IPS-18a (cell line): ENCODE results near the gene EIF1B.

Experiments
- H3K27ac ChIP-seq: one replicate; pipeline ENCODE4 v1.5.1; 2013; ENCODE audit warnings: low read length
- H3K27me3 ChIP-seq: one replicate; pipeline ENCODE4 v1.6.1; 2013; ENCODE audit warnings: mild to moderate bottlenecking, low read length; ENCODE audit not compliant: control insufficient read depth, insufficient read depth
- H3K36me3 ChIP-seq: one replicate; pipeline ENCODE4 v1.6.1; 2013; ENCODE audit warnings: low read depth, low read length; ENCODE audit not compliant: control insufficient read depth
- H3K4me1 ChIP-seq: one replicate; pipeline ENCODE4 v1.6.1; 2013; ENCODE audit warnings: low read depth, low read length; ENCODE audit not compliant: control insufficient read depth
- H3K4me3 ChIP-seq: one replicate; pipeline ENCODE4 v1.5.1; 2013; ENCODE audit warnings: low read length
- H3K9ac ChIP-seq: one replicate; pipeline ENCODE4 v1.6.1; 2013; ENCODE audit warnings: mild to moderate bottlenecking, low read length, moderate library complexity
- H3K9me3 ChIP-seq: one replicate; pipeline ENCODE4 v1.6.1; 2013; ENCODE audit warnings: low read depth, low read length; ENCODE audit not compliant: control insufficient read depth

Gene EIF1B

DNA sequence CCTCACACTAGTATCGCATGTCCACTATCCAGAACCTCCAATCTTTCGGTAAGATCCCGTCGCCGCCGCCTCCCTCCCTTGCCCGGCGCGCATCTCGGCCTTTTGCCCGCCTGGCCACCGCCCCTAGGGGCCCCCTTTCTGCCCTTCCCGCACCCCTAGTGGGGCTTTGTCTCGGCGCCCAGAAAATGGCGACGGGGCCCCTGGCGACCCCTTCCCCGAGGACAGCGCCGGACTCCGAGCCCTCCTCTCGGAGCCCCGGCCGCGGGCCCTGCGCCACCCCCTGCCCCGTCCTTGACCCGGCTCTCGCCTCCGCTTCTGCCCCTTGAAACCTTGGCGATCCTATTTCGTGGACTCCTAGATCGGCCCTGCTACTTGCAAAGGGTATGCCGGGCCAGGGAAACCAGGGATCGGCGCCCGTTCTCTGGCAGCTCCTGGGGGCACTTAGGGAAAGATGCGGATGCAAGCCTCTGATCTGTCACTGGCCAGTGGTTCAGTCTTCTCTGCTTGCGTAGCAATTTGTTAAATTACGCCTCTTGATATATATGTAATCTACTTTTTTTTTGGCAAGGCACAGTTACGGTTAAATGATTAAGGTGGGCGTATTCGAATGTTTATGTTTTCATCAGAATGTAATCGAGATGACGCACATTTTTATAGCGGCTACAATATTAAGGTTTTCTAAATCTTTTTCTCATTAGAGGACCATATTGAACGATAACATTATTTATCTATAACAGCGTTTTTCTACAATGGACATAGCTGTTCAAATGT, 603 bp downstream of the EIF1B start:
- H3K27me3 ChIP-seq: no peaks in the 10 kb centered on the region
- peaks cover 9% of the 10 kb centered on the region for H3K4me1 ChIP-seq
- H3K27ac ChIP-seq: peak overlapping the region; percentile 95
- peak overlapping the region; percentile 99 for H3K9ac ChIP-seq
- H3K36me3 ChIP-seq: peaks cover 34% of the 10 kb centered on the region
- no peaks in the 10 kb centered on the region for H3K9me3 ChIP-seq
- peak overlapping the region; percentile 98 for H3K4me3 ChIP-seq

GRCh38 chr3:40310705-40311104, 1.2 kb downstream of the EIF1B start:
- Histone ChIP-seq H3K9me3 (no peaks in the 10 kb centered on the region), H3K4me1 (peaks cover 9% of the 10 kb centered on the region), H3K27ac (peak overlapping the region; percentile 95), H3K4me3 (peak overlapping the region; percentile 98), H3K36me3 (peaks cover 34% of the 10 kb centered on the region), H3K27me3 (no peaks in the 10 kb centered on the region), H3K9ac (peak overlapping the region; percentile 99)

GRCh38 chr3:40312661-40313226, 3.2 kb downstream of the EIF1B start:
- Histone ChIP-seq H3K36me3 (peaks cover 34% of the 10 kb centered on the region), H3K4me1 (peaks cover 9% of the 10 kb centered on the region), H3K27me3 (no peaks in the 10 kb centered on the region), H3K27ac (no peak overlapping the region), H3K4me3 (no peak overlapping the region), H3K9me3 (no peaks in the 10 kb centered on the region), H3K9ac (no peak overlapping the region)

DNA sequence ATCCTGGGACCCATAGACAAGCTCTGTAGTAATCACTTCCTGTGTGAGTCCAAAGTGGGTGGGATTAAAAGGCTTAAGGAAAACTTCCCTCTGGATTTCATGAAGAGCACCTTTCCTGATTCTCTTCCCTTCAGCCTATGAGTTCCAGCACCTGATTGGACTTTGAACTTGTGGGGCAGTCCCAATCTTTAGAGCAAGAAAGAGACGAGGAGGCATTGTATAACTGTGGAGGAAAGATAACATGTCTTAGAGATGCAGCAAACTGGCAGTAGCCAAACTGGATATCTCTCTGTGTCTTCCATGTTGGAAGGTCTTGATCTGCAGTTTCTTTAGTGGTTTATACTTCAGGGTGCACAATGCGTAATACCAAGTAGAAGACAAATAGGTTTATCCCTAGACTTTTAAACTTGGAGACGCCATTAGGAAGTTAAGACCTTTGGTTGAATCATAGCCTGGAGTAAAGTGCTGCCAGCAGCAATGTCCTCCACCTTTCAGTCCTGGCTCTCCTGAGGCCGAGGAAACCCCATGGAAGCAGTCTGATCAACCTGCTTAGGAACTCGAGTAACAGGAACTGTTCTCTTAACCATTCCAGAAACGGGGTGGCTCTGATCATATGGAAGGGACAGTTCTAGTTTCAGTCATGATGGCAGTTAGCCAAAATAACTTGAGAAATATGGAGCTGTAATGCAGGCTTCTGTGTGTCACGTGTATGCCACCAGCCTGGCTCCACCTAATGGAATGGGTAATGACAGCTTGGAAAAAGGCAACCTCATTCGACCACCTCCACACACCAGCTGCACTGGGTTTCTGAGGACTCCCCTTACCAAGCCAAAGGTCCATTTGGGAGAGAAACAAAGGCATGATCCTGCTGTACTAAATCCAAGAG, 4.7 kb downstream of the EIF1B start:
- no peaks in the 10 kb centered on the region for H3K27me3 ChIP-seq
- H3K4me3 ChIP-seq: no peak overlapping the region
- no peaks in the 10 kb centered on the region for H3K9me3 ChIP-seq
- H3K36me3 ChIP-seq: peaks cover 34% of the 10 kb centered on the region
- no peak overlapping the region for H3K27ac ChIP-seq
- H3K4me1 ChIP-seq: peaks cover 3% of the 10 kb centered on the region
- H3K9ac ChIP-seq: no peak overlapping the region

- Histone ChIP-seq H3K4me1 (no peaks in the 10 kb centered on the region), H3K9me3 (no peaks in the 10 kb centered on the region), H3K36me3 (peaks cover 17% of the 10 kb centered on the region), H3K27me3 (no peaks in the 10 kb centered on the region), H3K27ac (no peak overlapping the region), H3K9ac (no peak overlapping the region), H3K4me3 (no peak overlapping the region)
Observed at GRCh38 chr3:40317061-40317855, 7.8 kb downstream of the EIF1B start.

GRCh38 chr3:40321818-40322217, 12.3 kb downstream of the EIF1B start:
- Histone ChIP-seq H3K4me3 (no peak overlapping the region), H3K9ac (no peak overlapping the region), H3K9me3 (no peaks in the 10 kb centered on the region), H3K36me3 (no peaks in the 10 kb centered on the region), H3K4me1 (no peaks in the 10 kb centered on the region), H3K27me3 (no peaks in the 10 kb centered on the region), H3K27ac (no peak overlapping the region)

DNA sequence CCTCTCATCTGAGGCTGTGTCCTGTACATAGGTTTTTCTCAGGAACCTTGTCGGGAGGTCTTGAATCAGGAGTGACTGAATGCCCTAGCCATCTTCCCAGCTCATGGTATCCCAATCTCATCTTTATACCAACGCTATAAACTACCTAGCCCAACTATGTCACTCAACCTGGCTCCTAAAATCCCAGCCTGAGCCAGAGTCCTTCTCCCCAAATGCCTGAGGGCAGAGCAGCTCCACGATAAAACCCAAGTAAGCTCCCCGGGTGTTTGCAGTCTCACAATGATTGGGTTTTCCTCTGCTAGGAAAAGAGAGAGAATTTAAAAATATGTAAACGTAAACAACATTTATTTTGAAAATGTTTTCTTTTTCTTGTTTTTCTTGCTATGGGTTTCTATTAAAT, 14.4 kb downstream of the EIF1B start:
- no peaks in the 10 kb centered on the region for H3K36me3 ChIP-seq
- H3K27me3 ChIP-seq: no peaks in the 10 kb centered on the region
- peaks cover 15% of the 10 kb centered on the region for H3K4me1 ChIP-seq
- H3K9ac ChIP-seq: no peak overlapping the region
- H3K27ac ChIP-seq: no peak overlapping the region
- no peak overlapping the region for H3K4me3 ChIP-seq
- no peaks in the 10 kb centered on the region for H3K9me3 ChIP-seq

GRCh38 chr3:40324621-40325020, 15.1 kb downstream of the EIF1B start:
- H3K4me1 ChIP-seq: peaks cover 21% of the 10 kb centered on the region
- no peaks in the 10 kb centered on the region for H3K36me3 ChIP-seq
- H3K4me3 ChIP-seq: no peak overlapping the region
- H3K27ac ChIP-seq: no peak overlapping the region
- H3K27me3 ChIP-seq: no peaks in the 10 kb centered on the region
- no peaks in the 10 kb centered on the region for H3K9me3 ChIP-seq
- no peak overlapping the region for H3K9ac ChIP-seq

DNA sequence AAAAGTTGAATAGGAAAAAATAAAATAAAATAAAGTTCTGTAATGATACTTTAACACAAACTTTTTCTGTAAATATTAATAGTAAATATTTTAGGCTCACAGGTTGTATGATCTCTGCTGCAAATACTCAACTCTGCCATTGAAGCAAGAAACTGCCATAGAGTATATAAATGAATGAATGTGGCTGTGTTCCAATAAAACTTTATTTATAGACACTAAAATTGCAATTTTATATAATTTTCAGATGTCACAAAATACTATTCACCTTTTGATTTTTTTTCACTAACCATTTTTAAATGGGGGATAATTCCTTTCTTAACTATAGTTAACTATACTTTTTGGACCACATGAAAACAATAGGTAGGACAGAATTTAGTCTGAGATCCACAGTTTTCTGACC, 16.0 kb downstream of the EIF1B start:
- no peak overlapping the region for H3K9ac ChIP-seq
- no peaks in the 10 kb centered on the region for H3K36me3 ChIP-seq
- H3K9me3 ChIP-seq: no peaks in the 10 kb centered on the region
- H3K4me3 ChIP-seq: no peak overlapping the region
- peaks cover 22% of the 10 kb centered on the region for H3K4me1 ChIP-seq
- no peak overlapping the region for H3K27ac ChIP-seq
- H3K27me3 ChIP-seq: no peaks in the 10 kb centered on the region

DNA sequence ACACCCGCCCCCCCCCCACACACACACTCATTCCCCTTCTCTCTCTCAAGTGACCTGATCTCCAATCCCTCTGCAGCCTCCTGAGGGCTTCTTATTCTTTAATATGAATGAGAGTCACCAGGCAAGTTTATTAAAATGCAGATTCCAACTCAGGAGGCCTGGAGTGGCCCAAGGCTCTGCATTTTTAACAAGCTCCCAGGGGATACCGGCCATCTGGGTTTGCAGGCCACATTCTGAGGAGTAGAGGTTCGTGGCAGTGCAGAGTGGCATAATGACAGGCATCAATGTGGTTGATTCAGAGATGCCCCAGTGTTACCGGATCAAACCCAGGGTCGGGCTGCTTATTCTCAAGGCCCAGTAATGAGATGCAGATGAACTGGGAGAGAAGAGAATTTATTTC, 18.9 kb downstream of the EIF1B start:
- Histone ChIP-seq H3K4me3 (peak overlapping the region; percentile 7), H3K27ac (no peak overlapping the region), H3K9ac (no peak overlapping the region)

DNA sequence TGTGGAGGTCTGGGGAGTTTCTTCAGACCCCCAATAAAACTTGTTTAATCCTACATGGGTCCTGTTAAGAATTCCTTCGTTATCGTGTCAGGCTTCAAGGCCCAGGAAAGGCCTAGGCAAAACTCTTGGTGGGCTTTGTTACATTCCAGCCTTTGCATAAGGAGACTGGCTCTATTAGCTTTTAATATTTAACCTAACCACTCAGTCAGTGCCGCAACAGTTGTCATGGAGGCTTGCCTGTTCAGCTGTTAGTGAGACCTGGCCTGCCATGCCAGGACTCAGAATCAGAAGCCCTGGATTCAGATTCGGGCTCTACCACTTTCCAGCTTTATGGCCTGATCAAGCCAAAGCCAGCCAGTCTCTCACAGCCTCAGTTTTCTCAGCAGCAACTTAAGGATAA, 19.6 kb downstream of the EIF1B start:
- no peaks in the 10 kb centered on the region for H3K9me3 ChIP-seq
- no peak overlapping the region for H3K27ac ChIP-seq
- no peak overlapping the region for H3K9ac ChIP-seq
- H3K27me3 ChIP-seq: no peaks in the 10 kb centered on the region
- no peaks in the 10 kb centered on the region for H3K36me3 ChIP-seq
- H3K4me1 ChIP-seq: peaks cover 22% of the 10 kb centered on the region
- no peak overlapping the region for H3K4me3 ChIP-seq

More for the DNA sequence above, 18.9 kb downstream of the EIF1B start:
- Histone ChIP-seq H3K9me3 (no peaks in the 10 kb centered on the region), H3K27me3 (no peaks in the 10 kb centered on the region), H3K4me1 (peaks cover 22% of the 10 kb centered on the region), H3K36me3 (no peaks in the 10 kb centered on the region)
